Activated B cell treated with CpG ODN at 0.5 μM for 24 hours (primary cell): ENCODE measurements around the gene PLCB2. TPM values are rescaled to one million over a fixed set of nuclear protein-coding genes. Genes with fewer than 3 reads are reported as not detected.

ENCODE experiments used
- ATAC-seq: fragments of 200-7000 bp; cut with Tn5 transposase; one replicate; pipeline ENCODE4 v1.10.0; 2021; ENCODE audit warnings: low read depth, mild to moderate bottlenecking, moderate library complexity
- CTCF ChIA-PET: fragments of 350-600 bp; sonication (Branson Sonifier 250); formaldehyde crosslinking; loops from one replicate; lab custom pipeline; 2021; ENCODE audit warnings: antibody characterized with exemption; lab: Charles Lee
- POLR2A ChIA-PET: fragments of 350-600 bp; sonication (Branson Sonifier 250); formaldehyde crosslinking; loops from one replicate; lab custom pipeline; 2021; ENCODE audit warnings: antibody characterized with exemption; lab: Charles Lee
- DNase-seq: peaks from one replicate; pipeline ENCODE4 v3.0.0; 2022
- H3K27ac Mint-ChIP-seq: one replicate; pipeline ENCODE4 v1.8.0; 2020; ENCODE audit warnings: mixed read lengths
- H3K27me3 Mint-ChIP-seq: one replicate; pipeline ENCODE4 v1.8.0; 2021; ENCODE audit warnings: mixed read lengths
- H3K36me3 Mint-ChIP-seq: one replicate; pipeline ENCODE4 v1.8.0; 2021; ENCODE audit warnings: low read depth, mixed read lengths
- H3K4me1 Mint-ChIP-seq: one replicate; pipeline ENCODE4 v1.8.0; 2021; ENCODE audit warnings: mixed read lengths
- H3K4me3 Mint-ChIP-seq: one replicate; pipeline ENCODE4 v1.8.0; 2020; ENCODE audit warnings: mild to moderate bottlenecking, mixed read lengths
- H3K9me3 Mint-ChIP-seq: one replicate; pipeline ENCODE4 v1.8.0; 2020; ENCODE audit warnings: mixed read lengths
- CTCF ChIP-seq: fragments of 200-600 bp; IDR thresholded peaks from one replicate; pipeline ENCODE4 v1.8.0; 2022; ENCODE audit warnings: antibody characterized with exemption, mild to moderate bottlenecking
- intact Hi-C: fragments of 100-400 bp; cut with micrococcal nuclease; formaldehyde crosslinking; loops from one replicate; pipeline ENCODE4 v1.15.1; 2024
- total RNA-seq: library from RNA; stranded (reverse); gene quantifications from 2 replicates; pipeline ENCODE4 v1.2.3, GENCODE V29; 2022

The PLCB2 gene
- total RNA-seq, 1 donor from 2014 or later: 126 TPM

- Mint-ChIP-seq H3K27ac (peak overlapping the region; percentile 96), H3K4me1 (peaks cover 44% of the 10 kb centered on the region), H3K9me3 (no peaks in the 10 kb centered on the region), H3K36me3 (peaks cover 25% of the 10 kb centered on the region), H3K27me3 (no peaks in the 10 kb centered on the region), H3K4me3 (peak overlapping the region; percentile 93)
- CTCF ChIA-PET: interaction anchor here (1.0 to 20.0 kb wide), 7 partner anchors 13 to 88 kb away, joined by 3 to 310 read pairs (median 22); partner anchors contain the start of genes ANKRD63, CCDC9B and INAFM2
- TF ChIP-seq CTCF: no peak
- POLR2A ChIA-PET: interaction anchor here (0.7 to 3.7 kb wide), 16 partner anchors 10 to 388 kb away, joined by 3 to 34 read pairs (median 8); partner anchors contain the start of genes ANKRD63, BMF, INAFM2 and SRP14
- DNase-seq: no peak
- intact Hi-C loops: loop anchor here (1.0 kb wide), 1 partner anchor 31 kb away; no protein-coding TSS in a partner anchor
- ATAC-seq: no peak
These were observed 827 bp downstream of the PLCB2 start for GRCh38 chr15:40306908-40307307.

- POLR2A ChIA-PET: interaction anchor here (1.6 to 3.7 kb wide), 8 partner anchors 11 to 388 kb away, joined by 3 to 34 read pairs (median 15); partner anchors contain the start of genes ANKRD63, INAFM2 and SRP14
- CTCF ChIA-PET: interaction anchor here (1.6 to 20.0 kb wide), 6 partner anchors 14 to 34 kb away, joined by 5 to 310 read pairs (median 40); partner anchors contain the start of genes ANKRD63, CCDC9B and INAFM2
- intact Hi-C loops: no loop called here
- Mint-ChIP-seq H3K27ac (peak overlapping the region; percentile 96), H3K27me3 (no peaks in the 10 kb centered on the region), H3K36me3 (peaks cover 30% of the 10 kb centered on the region), H3K4me1 (peaks cover 44% of the 10 kb centered on the region), H3K9me3 (no peaks in the 10 kb centered on the region), H3K4me3 (peak overlapping the region; percentile 93)
- DNase-seq (no peak), ATAC-seq (no peak)
- no peak for TF ChIP-seq CTCF
These were observed 1.4 kb downstream of the PLCB2 start for GRCh38 chr15:40306371-40306770.

- H3K27me3 Mint-ChIP-seq: no peaks in the 10 kb centered on the region
- ATAC-seq (no peak), DNase-seq (no peak)
- intact Hi-C loops: no loop called here
- ChIA-PET CTCF (interaction anchor here (9.4 to 20.0 kb wide), 2 partner anchors 27 to 35 kb away, joined by 124 to 310 read pairs; partner anchors contain the start of gene CCDC9B), POLR2A (interaction anchor here (1.1 kb wide), 1 partner anchor 32 kb away, joined by 6 read pairs; no protein-coding TSS in a partner anchor)
- H3K4me3 Mint-ChIP-seq: no peak overlapping the region
- peaks cover 40% of the 10 kb centered on the region for H3K36me3 Mint-ChIP-seq
- H3K9me3 Mint-ChIP-seq: peaks cover 3% of the 10 kb centered on the region
- no peak overlapping the region for H3K27ac Mint-ChIP-seq
- peaks cover 43% of the 10 kb centered on the region for H3K4me1 Mint-ChIP-seq
- TF ChIP-seq CTCF: no peak
These were observed 2.5 kb downstream of the PLCB2 start for GRCh38 chr15:40305281-40305680.

GRCh38 chr15:40303576-40303975 is 4.2 kb downstream of the PLCB2 start:
- ChIA-PET POLR2A (interaction anchor here (0.6 to 1.2 kb wide), 2 partner anchors 52 to 65 kb away, joined by 3 to 6 read pairs; no protein-coding TSS in a partner anchor), CTCF (interaction anchor here (0.8 to 2.5 kb wide), 3 partner anchors 24 to 86 kb away, joined by 4 to 10 read pairs (median 5); no protein-coding TSS in a partner anchor)
- no peaks in the 10 kb centered on the region for H3K27me3 Mint-ChIP-seq
- DNase-seq (no peak), ATAC-seq (no peak)
- H3K27ac Mint-ChIP-seq: no peak overlapping the region
- H3K4me1 Mint-ChIP-seq: peaks cover 26% of the 10 kb centered on the region
- no peak overlapping the region for H3K4me3 Mint-ChIP-seq
- H3K9me3 Mint-ChIP-seq: peaks cover 3% of the 10 kb centered on the region
- H3K36me3 Mint-ChIP-seq: peaks cover 54% of the 10 kb centered on the region
- intact Hi-C loops: no loop called here
- TF ChIP-seq CTCF: no peak

- peaks cover 24% of the 10 kb centered on the region for H3K4me1 Mint-ChIP-seq
- ATAC-seq (no peak), DNase-seq (no peak)
- intact Hi-C loops: no loop called here
- H3K9me3 Mint-ChIP-seq: peaks cover 3% of the 10 kb centered on the region
- ChIA-PET CTCF (interaction anchor here (0.9 to 2.5 kb wide), 2 partner anchors 23 to 35 kb away, joined by 4 to 10 read pairs; no protein-coding TSS in a partner anchor), POLR2A (interaction anchor here (1.2 to 1.7 kb wide), 2 partner anchors 53 to 264 kb away, joined by 3 read pairs; partner anchors contain the start of gene SRP14)
- peaks cover 60% of the 10 kb centered on the region for H3K36me3 Mint-ChIP-seq
- TF ChIP-seq CTCF: no peak
- no peak overlapping the region for H3K4me3 Mint-ChIP-seq
- H3K27me3 Mint-ChIP-seq: no peaks in the 10 kb centered on the region
- H3K27ac Mint-ChIP-seq: no peak overlapping the region
These were observed 4.8 kb downstream of the PLCB2 start for GRCh38 chr15:40302981-40303380.
